Measurements from ENCODE around the gene ABTB2.
A peak's percentile ranks its signal among the peaks of the same experiment; 100 is the strongest.
"Not testable (repeated sequence)": the region's sequence is repeated elsewhere in the genome, so short reads cannot be mapped to it uniquely, and the experiment has no call there.

ABTB2 gene

DNA sequence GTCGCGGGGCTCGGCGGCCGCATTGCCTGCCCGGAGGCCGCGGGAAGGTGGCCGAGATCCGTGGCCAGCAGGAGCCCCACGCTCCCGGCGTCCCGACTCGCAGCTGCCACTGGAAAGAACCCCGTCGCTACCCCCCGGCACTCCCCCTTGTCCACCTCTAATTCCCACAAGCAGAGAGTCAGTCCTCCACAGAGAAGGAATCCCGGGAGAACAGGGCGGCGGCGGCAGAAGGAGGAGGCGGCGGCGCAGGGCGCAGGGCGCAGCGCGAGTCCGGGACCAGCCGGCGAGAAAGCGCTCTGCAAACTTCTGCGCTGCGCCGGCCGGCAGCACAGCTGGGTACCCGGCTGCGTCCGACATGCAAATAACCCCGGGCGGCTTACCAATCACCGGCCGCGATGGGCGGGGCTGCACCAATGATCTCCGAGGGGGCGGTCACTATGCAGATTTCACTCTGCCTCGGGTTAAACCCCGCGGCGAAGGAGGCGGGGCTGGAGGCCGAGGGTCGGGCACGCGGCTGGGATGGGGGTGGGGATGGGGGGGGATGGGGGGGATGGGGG lies at the start of gene ABTB2:
TSS of gene ABTB2 (minus strand) at position 310 of the 557 bp plus-strand sequence.
- peak; percentile 95 for DNase-seq (ENCODE audit: low read depth)

DNA sequence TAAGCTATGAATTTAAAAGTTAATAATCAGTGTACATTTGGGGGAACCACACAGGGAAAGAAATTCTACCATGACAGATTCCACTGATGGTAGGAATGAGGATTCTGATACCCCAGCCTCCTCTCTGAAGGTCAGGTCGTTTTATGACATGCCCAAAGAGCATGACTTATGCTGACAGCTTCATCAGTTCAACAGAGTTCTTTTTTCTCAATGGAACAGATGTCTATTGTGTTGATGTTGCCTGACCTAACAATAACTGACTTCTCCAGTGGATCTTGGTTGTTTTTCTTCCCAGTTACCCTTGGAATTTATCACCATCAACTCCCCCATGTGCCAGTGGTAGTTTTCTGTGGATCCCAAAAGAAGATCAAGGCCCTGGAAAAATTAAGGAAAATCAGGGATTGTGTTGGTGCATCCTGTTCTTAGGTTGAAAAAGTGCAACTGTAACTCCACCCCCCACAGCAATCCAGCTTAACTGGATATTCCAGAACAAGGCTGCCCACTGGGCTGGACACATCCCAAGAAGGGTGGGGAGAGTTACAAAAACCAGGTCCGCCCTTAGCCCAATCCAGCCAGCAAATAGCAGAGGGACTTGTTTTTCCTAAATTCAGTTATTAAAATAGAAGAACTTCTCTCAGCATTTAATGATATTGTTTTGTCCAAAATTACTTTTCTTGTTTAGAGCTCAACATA lies 49.5 kb upstream of the ABTB2 start:
- no peak for DNase-seq (ENCODE audit: low read depth)

DNA sequence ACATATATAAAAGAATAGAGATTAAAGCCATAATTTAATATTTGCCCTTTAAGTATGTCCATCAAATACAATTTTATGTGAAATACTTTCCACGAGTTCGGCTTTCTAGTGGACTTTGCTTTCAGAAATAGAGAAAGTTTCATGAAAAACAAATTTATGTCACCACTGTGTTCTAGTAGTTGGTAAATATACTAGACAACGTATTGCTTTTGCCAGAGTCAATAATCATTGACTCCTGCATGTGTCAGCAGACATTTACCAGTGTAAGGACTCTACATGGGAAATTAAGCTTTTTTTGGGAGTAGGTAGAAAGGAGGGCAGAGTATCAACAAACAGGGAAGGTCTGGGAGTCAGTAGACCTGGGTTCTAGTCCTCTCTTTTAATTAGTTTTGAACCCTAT lies 48.6 kb upstream of the ABTB2 start:
- DNase-seq (ENCODE audit: low read depth), result no peak

DNA sequence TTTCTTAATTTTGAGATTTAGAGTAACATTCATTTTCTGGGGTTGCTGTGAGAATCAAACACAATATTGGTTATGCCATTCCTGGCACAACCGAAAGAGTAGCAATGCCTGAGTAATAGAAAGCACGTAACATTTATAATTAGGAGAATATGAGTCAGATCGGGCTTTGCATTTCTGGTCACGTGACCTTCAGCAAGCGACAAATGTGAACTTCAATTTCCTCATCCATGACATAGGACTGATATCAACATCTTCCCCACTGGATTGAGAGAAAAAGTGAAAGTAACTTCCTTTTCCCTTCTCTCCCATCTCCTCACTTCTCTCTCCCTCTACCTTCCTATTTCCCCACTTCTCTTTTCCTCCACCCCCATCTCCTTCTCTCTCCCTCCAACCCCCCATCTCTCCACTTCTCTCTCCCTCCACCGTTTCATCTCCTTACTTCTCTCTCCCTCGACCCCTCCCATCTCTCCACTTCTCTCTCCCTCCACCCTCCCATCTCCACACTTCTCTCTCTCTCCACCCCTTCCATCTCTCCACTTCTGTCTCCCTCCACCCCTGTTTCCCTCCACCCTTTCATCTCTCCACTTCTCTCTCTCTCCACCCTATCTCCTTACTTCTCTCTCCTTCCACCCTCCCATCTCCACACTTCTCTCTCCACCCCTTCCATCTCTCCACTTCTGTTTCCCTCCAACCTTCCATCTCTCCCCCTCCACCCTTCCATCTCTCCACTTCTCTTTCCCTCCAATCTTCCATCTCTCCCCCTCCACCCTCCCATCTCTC lies 47.5 kb upstream of the ABTB2 start:
- peak; percentile 82 for DNase-seq (ENCODE audit: low read depth)

DNA sequence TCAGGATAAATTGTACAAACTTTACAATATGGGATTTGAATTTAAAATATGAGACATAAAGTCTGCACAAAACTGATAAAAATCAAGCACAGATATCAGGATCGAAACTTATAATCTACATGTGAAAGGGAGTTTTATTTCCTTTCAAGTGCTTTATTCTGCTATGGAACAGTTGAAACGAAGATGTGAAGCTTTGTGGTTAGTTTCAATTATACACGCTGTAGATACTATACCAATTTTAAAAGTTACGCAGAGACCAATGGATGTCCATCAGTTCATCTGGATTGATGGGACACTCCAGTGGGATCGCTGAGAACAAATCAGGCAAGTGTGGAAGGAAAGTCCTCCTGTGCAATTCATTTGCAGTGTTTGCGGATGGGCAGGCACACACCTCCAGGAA lies 46.5 kb upstream of the ABTB2 start:
- no peak for DNase-seq (ENCODE audit: low read depth)

DNA sequence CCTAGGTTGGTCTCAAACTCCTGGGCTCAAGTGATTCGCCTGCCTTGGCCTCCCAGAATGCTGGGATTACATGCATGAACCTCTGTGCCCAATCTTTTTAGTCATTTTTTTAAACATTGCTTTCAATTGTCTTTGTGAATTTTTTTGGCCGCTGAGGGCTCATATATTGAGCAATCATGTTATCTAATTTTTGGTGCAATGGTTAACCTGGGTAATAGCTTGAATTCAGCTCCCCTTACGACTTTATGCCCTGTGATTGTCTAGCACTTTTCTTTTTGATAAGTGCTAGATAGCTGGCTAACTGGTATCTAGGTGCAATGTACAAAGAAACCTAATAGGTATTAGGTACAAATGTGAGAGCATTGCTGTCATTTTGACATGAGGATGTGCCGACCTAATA lies 45.6 kb upstream of the ABTB2 start:
- no peak for DNase-seq (ENCODE audit: low read depth)

DNA sequence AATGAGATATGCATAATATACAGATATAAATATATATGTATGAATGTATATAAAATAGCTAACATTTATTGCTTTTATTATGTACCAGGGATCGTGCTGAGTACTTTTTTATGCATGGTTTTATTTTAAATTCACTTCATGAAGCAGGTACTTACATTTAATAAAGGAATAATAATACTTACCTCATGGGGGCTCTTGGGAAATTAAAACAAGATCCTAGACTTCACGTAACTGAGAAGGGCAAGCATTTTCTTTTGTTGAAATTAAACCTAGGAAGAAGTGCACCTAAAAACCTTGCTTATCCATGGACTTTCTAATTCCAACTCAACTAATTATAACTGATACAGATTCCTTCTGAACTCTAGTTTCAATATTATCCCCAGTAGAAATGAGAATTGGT lies 40.0 kb upstream of the ABTB2 start:
- no peak for DNase-seq (ENCODE audit: low read depth)

DNA sequence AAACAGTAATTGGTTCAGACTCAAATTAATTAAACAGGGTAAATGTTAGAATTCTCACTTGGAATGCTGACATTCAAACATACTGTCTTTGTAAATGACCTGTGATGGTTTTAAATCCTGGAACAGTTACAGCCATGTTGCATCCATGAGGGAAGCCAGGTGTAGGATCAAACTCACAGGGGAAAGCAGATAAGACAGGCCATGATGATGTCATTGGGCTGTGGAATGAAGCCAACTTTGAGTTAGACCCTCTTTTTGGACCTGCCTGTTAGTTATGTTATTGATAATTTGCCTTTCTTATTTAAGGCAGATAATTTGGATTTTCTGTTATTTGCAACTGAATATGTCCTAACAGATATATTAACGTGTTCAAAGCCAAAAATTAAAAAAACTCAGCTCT lies 39.3 kb upstream of the ABTB2 start:
- no peak for DNase-seq (ENCODE audit: low read depth)

DNA sequence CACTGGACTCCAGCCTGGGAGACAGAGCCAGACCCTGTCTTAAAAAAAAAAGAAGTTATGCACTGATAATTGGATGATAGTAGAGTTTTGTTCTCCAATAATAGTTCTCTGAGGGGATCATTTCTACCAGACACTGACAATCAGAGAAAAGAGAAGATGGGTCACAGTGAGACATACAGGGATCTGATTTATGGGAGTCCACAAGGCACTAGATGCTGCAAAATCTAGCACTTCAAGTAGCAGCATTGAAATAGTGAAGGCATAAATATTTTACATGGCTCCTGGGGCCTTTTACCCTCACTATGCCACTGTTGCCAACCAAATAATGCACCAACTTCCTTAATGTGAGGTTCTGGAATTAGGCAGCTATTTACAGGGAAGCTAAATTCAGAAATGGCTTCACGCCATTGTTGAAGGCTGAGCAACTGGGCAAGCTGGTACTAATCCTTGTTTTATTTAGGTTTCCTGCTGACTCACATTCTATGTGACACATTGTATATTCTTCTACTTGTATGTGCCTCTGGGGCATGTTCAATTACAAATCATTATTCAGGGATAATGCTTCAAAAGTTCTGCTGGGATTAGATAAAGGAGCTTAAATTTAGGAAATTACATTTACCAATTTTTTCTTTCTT lies 38.2 kb upstream of the ABTB2 start:
- peak; percentile 72 for DNase-seq (ENCODE audit: low read depth)

DNA sequence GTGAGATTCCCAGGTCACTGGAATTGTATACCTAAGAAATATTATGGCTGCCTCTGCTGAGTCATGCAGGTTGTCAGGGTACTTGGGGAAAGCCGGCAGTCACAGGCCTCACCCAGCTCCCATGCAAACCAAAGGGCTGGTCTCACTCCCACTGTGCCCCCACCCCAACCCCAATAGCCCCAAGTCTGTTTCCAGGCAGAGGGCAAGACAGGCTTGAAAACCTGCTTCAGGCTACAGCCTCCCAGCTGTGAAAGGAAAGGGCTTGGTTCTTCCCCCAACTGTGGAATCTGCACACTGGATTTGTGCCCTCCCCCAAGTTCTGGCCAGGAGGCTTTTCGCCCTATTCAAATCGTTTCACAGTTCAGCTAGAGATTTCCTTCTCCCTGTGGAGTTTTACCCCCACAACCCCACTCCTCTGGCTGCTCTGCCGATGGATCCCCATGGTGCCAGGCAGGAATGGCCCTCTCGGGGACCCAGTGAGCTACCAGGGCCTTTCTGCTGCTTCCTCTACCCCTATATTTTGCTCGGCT lies 37.0 kb upstream of the ABTB2 start:
- DNase-seq (ENCODE audit: low read depth), result no peak

DNA sequence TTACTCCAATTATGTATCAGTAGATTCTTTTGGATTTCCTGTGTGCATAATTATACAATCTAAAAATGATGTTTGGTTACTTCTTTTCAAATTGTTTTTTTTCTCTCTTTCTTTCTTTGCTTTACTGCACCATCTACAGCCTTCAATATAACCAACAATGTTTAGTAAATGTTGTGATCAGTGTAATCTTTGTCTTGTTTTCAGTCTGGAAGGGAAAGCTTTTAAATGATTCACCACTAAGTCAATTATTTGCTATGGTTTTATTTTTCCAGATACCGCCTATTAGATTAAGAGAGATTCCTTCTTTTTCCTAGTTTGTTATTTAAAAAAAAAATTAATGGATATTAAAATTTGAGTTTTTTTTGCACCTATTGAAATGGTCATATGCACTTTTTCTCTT lies 29.8 kb upstream of the ABTB2 start:
- DNase-seq (ENCODE audit: low read depth), result no peak

DNA sequence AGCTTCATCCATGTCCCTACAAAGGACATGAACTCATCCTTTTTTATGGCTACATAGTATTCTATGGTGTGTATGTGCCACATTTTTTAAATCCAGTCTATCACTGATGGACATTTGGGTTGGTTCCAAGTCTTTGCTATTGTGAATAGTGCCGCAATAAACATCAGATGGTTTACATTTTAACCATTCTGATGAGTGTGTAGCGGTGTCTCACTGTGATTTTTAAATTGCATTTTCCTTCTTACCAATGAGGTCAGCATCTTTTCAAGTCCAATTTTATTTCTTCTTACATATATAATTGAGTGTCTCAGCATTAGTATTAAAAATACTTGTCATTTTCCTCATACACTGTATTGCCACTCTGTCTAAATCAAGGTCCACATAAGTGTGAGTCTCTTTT lies 28.5 kb upstream of the ABTB2 start:
- not testable (repeated sequence) for DNase-seq (ENCODE audit: low read depth)

DNA sequence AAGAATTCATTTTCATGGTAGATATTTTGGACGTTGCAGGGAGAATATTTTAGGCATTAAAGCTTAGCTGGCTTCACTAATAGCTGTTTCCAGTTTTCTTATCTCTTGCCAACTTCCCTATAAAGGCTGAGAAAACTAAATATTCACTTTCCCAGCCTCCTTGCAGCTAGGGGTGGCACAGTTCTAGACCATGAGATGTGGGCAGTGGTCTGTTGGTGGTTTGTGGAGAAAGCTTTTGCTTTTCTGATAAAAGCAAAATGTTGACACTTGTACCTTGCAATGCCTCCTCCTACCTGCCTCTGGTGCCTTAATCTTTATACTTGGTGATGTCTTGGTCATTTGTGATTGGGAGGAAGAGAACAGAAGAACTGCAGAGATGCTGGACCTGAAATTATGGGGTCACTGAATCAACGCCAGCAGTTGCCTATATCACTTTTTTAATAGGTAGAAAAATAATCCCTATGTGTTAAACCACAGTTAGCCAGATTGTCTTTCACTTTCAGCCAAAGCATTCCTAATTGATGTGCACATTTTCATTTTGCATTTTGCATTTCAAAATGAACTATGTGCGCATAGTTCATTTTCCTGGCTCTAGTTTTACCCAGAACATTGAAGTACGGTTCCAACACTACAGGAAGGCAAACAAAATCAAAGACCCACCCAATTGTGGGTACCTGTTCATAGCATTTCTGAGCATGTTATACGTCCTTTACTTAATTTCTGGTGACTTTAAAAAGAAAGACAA lies 24.9 kb upstream of the ABTB2 start:
- DNase-seq (ENCODE audit: low read depth), result no peak

DNA sequence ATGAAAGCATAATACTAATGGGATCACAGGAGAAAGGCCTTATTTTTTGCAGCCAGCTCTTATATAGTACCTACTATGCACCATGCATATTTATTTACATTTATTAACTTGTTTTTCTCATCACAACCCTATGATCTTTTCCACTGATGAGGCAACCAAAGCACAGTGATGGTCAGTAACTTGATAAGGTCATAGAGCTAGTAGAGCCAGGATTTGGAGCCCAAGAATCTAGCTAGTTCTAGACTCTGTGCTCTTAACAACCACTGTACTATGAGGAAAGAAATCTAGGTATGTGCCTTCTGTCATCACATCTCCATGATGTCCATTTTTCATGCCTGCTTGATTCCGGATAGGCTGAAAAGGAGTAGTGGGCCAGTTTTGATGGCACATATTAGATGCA lies 24.0 kb upstream of the ABTB2 start:
- peak; percentile 35 for DNase-seq (ENCODE audit: low read depth)

DNA sequence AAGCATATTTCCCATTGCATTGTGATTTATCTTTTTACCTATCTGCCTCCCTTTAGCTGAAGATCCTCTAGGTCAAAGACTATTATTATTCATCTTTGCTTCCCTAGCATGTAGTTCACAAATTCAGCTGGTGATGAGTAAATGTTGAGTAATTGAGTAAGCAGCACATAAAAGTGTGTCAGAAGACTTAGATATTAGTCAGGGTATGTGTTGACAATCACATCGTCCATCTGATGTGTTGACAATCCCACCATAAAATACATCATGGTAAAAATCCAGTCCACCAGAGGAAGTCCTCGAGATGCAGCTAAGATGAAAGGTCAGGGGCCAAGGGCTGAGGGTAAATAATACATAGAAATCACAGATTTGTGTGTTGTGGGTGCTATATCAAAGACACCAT lies 22.9 kb upstream of the ABTB2 start:
- no peak for DNase-seq (ENCODE audit: low read depth)

DNA sequence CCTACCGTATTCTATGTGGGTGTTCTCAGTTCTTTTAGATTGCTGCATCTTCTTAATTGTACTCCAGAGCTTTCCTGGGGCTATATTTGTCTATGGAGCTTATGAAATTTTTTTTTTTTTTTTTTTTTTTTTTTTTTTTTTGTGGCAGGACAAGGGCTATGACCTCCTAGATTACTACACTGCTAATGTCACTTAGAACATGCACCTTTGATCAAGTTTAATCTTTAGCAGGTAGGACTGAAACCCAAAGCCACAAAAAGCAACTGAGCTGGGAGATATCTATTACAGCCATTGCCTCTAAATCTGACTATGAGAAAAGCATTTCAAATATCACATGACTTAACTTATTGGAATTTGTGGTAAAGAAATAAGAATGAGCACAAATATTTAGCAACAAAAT lies 21.7 kb upstream of the ABTB2 start:
- no peak for DNase-seq (ENCODE audit: low read depth)

DNA sequence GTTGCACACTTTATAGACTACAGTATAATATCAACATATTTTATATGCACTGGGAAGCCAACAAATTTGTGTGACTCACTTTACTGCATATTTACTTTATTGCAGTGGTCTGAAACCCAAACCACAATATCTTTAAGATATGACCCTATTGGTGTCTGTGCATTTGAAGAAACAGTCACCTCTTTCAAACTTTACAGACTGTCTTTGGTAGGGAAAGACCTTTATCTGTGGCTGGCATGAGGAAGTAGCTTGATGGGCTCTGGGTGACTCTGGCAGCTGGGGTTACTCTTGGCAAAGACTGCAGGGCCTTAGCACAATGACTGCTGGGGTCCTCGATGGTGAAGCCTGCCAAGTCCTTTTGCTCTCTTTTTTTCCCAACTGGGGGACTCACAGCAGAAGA lies 21.3 kb upstream of the ABTB2 start:
- no peak for DNase-seq (ENCODE audit: low read depth)

DNA sequence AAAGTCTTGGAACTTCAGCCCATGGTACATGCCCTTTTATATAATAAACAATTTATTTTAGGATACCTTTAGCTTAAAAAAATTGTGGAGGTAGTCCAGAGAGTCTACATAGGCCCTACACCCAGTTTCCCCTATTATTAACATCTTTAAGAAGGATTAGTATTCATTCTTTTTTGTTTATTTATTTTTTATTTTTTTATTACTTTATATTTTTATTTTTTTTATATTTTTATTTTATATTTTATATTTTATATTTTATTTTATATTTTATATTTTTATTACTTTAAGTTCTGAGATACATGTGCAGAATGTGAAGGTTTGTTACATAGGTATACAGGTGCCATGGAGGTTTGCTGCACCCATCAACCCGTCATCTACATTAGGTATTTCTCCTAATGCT lies 15.9 kb upstream of the ABTB2 start:
- no peak for DNase-seq (ENCODE audit: low read depth)

DNA sequence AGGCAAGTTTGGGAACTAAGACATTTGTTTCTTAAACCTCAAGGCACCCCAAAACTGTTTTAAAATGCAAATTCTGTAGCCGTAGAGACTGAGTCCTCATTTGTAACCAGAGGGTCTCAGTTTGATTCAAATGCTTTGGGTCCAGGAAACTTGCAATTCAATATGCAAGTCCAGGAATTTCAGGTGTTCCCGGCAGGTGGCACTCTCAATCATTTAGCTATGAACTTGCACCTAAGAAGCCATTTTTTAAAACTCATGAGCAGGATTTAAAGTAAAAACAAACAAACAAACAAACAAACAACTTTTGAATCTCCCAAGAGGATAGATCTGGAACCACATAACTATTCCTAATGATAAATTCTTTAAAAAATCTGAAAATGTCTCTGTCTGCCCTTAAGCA lies 8.7 kb upstream of the ABTB2 start:
- no peak for DNase-seq (ENCODE audit: low read depth)

DNA sequence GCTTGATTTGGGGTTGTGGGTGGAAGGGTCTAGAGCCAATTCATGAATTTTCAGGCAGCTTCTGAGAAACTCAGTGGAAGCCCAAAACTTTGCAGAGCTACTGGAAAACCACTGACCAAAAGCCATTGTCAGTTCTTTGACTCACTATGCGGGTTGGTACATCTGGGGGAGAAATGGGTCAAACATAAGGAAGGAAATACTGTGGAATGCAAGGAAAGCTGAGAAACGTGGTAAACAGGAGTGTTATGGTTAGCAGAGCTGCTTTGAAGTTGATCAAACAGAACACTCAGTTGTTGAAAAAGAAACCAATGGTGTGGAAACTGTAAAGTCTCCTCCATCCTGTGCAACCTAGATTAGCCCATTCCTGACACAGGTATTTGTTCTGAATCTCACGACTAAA lies 6.3 kb upstream of the ABTB2 start:
- no peak for DNase-seq (ENCODE audit: low read depth)

DNA sequence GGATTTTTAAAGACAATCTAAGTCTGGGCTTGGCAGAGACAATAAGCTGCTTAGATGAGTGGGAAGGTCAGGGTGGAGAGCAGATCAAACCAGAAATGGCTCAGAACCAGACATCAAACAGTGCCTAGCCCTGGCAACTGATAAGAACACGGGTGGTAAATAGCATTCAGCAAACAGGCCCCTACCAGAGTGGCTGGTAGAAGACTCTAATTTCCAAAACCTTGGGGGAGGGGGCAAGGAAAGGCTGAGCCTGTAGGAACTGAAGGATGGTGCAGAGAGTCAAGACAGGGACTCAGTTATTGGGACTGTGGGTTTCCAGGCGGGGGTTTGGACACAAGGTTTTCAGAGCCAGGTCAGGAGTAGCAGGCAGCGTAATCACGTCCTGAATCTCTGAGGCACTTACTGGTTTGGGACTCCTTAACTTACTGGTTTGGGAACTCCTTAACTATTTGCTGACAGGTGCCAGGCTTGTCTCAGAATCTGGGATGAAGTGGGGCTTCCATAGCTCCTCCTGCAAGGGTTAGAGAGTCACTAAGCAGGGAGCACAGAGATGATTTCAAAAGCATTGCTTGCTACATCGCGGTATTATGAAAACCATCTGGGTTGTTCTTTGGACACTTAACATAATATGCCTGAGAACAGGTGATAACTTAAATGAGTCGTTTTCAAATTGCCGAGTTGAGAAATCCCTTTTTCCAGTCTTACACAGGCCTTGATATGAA lies 5.7 kb upstream of the ABTB2 start:
- peak; percentile 36 for DNase-seq (ENCODE audit: low read depth)

Measured in fibroblast of gingiva (primary cell).